Heart left ventricle (tissue), 16 donors: ENCODE measurements around the gene PCBP3. TPM values are rescaled to one million over a fixed set of nuclear protein-coding genes. Genes with fewer than 3 reads are reported as not detected.

Source experiments
- ATAC-seq, 4 donors: fragments of 200-7000 bp; cut with Tn5 transposase; one replicate each; pipeline ENCODE4 v1.9.1; 2020 to 2022; ENCODE audit warnings: moderate library complexity in 4 of 4, mild to moderate bottlenecking in 3 of 4, moderate number of reproducible peaks in 1 of 4
- DNase-seq, 5 donors: peaks; one replicate each; pipeline ENCODE4 v3.0.0-alpha.2; 2020
- H3K27ac ChIP-seq, 12 donors: fragments of 200-600 bp; sonication (generic) in 4 of 12; one replicate each; pipeline versions ENCODE4 v1.5.0 to v1.8.0; 2016 to 2022; ENCODE audit warnings: mild to moderate bottlenecking in 2 of 12
- H3K27me3 ChIP-seq, 9 donors: fragments of 200-600 bp; sonication (generic) in 2 of 9; one replicate each; pipeline versions ENCODE4 v1.5.1 to v1.8.0; 2016 to 2022; ENCODE audit warnings: mild to moderate bottlenecking in 3 of 9
- H3K36me3 ChIP-seq, 9 donors: fragments of 200-600 bp; sonication (generic) in 2 of 9; one replicate each; pipeline versions ENCODE4 v1.5.0 to v1.8.0; 2018 to 2022; ENCODE audit warnings: mild to moderate bottlenecking in 2 of 9
- H3K4me1 ChIP-seq, 12 donors: fragments of 200-600 bp; sonication (generic) in 4 of 12; one replicate each; pipeline versions ENCODE4 v1.5.0 to v1.8.0; 2016 to 2022; ENCODE audit warnings: mild to moderate bottlenecking in 3 of 12
- H3K4me3 ChIP-seq, 12 donors: fragments of 200-600 bp; sonication (generic) in 4 of 12; one replicate each; pipeline versions ENCODE4 v1.5.0 to v1.8.0; 2017 to 2022; ENCODE audit warnings: mild to moderate bottlenecking in 9 of 12, moderate library complexity in 4 of 12
- H3K9me3 ChIP-seq, 12 donors: fragments of 200-600 bp; sonication (generic) in 4 of 12; one replicate each; pipeline versions ENCODE4 v1.5.0 to v1.8.0; 2016 to 2022; ENCODE audit warnings: mild to moderate bottlenecking in 1 of 12
- CTCF ChIP-seq, 12 donors: fragments of 200-600 bp; sonication (generic) in 4 of 12; IDR thresholded peaks; one replicate each; pipeline versions ENCODE4 v1.5.0 to v1.8.0; 2018 to 2022; ENCODE audit warnings: antibody characterized with exemption in 12 of 12, mild to moderate bottlenecking in 5 of 12
- POLR2A ChIP-seq, 2 donors: fragments of 450-650 bp; IDR thresholded peaks; one replicate each; pipeline ENCODE4 v1.6.1; 2017; ENCODE audit warnings: antibody characterized with exemption in 2 of 2, mild to moderate bottlenecking in 2 of 2, moderate library complexity in 2 of 2
- WGBS, 4 donors: extraction: QIAGEN DNeasy Blood & Tissue Kit in 2 of 4; methylation state at CpG; one replicate each; pipeline versions ENCODE4 v1.1.5 to v1.1.7; 2013 to 2018; 5-methylcytosine and 5-hydroxymethylcytosine counted together
- intact Hi-C, 10 donors: fragments of 100-400 bp; cut with DNase I; formaldehyde crosslinking; loops; one replicate each; pipeline versions ENCODE4 v1.11.1 to v1.14.2; 2022
- polyA plus RNA-seq, 2 donors: library from polyadenylated mRNA; stranded (reverse); fragments of 200-250 nt; gene quantifications; one replicate each; pipeline ENCODE4 v1.2.3, GENCODE V29; 2013
- total RNA-seq, 9 donors: library from RNA; depleted of rRNA in 2 of 9; stranded (reverse); fragments of >200 nt in 2 of 9; fragmentation: NEBNext Ultra II Directional in 3 of 9; extraction: Animal tissue kit (Norgen Biotek cat#: 25700) in 3 of 9; gene quantifications; one replicate each; pipeline versions ENCODE4 v1.1.0 to v1.2.4, GENCODE V29; 2016 to 2023
- donor health status: ischemic (EF 13 %, LVEDD 7.1; RV severe dilation, severe dysfunction).
- donor health status: healthy with polysubstance abuse.
- donor health status: DM: no; HTN: yes; CAD: no.
- donor health status: DM: no; HTN: no; CAD: no.
- donor health status: ischemic (EF 25% LVEDD 6.9; RV normal size, moderate dysfunction).
- donor health status: ischemic (EF 25% LVEDD 5.7; RV mildly dilated, moderate dysfunction).
- donor health status: healthy.
- donor health status: DM: yes; HTN: yes; CAD: no.
- donor health status: ischemic (EF 35%, LVEDD 5.7; RV mildly dilated, moderate dysfunction).
- donor health status: nonischemic (EF 11% LVEDD 7.7; RV severe dilation, severe dysfunction).
- donor health status: DM: yes; HTN: yes; CAD: no.
- donor health status: PGD.
- donor health status: ischemic (EF 29% LVEDD 5.4; RV normal size, mild dysfunction).
- donor health status: nonischemic (EF 23%, LVEDD 6.1; RV moderate dilation, normal function).

Gene PCBP3
- total and polyA plus RNA-seq, 11 donors: 0.72 to 11.4 (median 2.5) TPM; not detected in 1

- DNase-seq (peak in 1 of 5 donors; percentile 15), ATAC-seq (no peak)
- TF ChIP-seq POLR2A (IDR thresholded peaks at IDR 0.05) (no peak), CTCF (IDR thresholded peaks at IDR 0.05) (no peak)
These were observed 291.0 kb downstream of the PCBP3 start for GRCh38 chr21:45934554-45934953.

GRCh38 chr21:45935628-45936027 is 292.1 kb downstream of the PCBP3 start:
- Histone ChIP-seq H3K9me3 (peaks cover 0 to 29% (median 17%) of the 10 kb centered on the region in 12 donors), H3K4me3 (no peak overlapping the region), H3K4me1 (no peaks in the 10 kb centered on the region), H3K27ac (no peak overlapping the region), H3K27me3 (no peaks in the 10 kb centered on the region), H3K36me3 (no peaks in the 10 kb centered on the region)
- WGBS, 4 donors: 79 to 86% (median 81%) methylated on average over 3 of the region's 3 CpGs
- DNase-seq (no peak), ATAC-seq (no peak)
- intact Hi-C loops: no loop called here
- TF ChIP-seq POLR2A (IDR thresholded peaks at IDR 0.05) (no peak), CTCF (IDR thresholded peaks at IDR 0.05) (no peak)

More at GRCh38 chr21:45934554-45934953, 291.0 kb downstream of the PCBP3 start:
- no peaks in the 10 kb centered on the region for H3K4me1 ChIP-seq
- H3K27ac ChIP-seq: no peak overlapping the region
- intact Hi-C loops: no loop called here
- H3K9me3 ChIP-seq: peaks cover 0 to 29% (median 17%) of the 10 kb centered on the region in 12 donors
- H3K27me3 ChIP-seq: no peaks in the 10 kb centered on the region
- no peaks in the 10 kb centered on the region for H3K36me3 ChIP-seq
- H3K4me3 ChIP-seq: no peak overlapping the region
- 75 to 83% (median 82%) methylated on average over 3 of the region's 3 CpGs for WGBS, 4 donors

- intact Hi-C loops: no loop called here
These were observed 294.4 kb downstream of the PCBP3 start for GRCh38 chr21:45937721-45938452.

GRCh38 chr21:45938453-45938755 is 294.9 kb downstream of the PCBP3 start:
- Histone ChIP-seq H3K4me1 (no peaks in the 10 kb centered on the region), H3K27ac (no peak overlapping the region), H3K9me3 (peaks cover 0 to 29% (median 17%) of the 10 kb centered on the region in 12 donors), H3K36me3 (no peaks in the 10 kb centered on the region), H3K27me3 (no peaks in the 10 kb centered on the region), H3K4me3 (no peak overlapping the region)
- DNase-seq: no peak
- WGBS, 4 donors: 100% methylated on average over 1 of the region's 1 CpG
- intact Hi-C loops: no loop called here
- ATAC-seq: no peak
- no peak for TF ChIP-seq CTCF (IDR thresholded peaks at IDR 0.05)

More at GRCh38 chr21:45937721-45938452, 294.4 kb downstream of the PCBP3 start:
- Histone ChIP-seq H3K9me3 (peaks cover 0 to 29% (median 17%) of the 10 kb centered on the region in 12 donors), H3K4me1 (no peaks in the 10 kb centered on the region), H3K27ac (no peak overlapping the region), H3K27me3 (no peaks in the 10 kb centered on the region), H3K4me3 (no peak overlapping the region), H3K36me3 (no peaks in the 10 kb centered on the region)
- 78 to 95% (median 84%) methylated on average over 14 to 17 of the region's 17 CpGs for WGBS, 4 donors
- peak in 1 of 5 donors; percentile 4 for DNase-seq
- ATAC-seq: no peak
- no peak for TF ChIP-seq CTCF (IDR thresholded peaks at IDR 0.05)
- no peak for TF ChIP-seq POLR2A (IDR thresholded peaks at IDR 0.05)
